ENCODE data around the gene SEPTIN5. TPM values are rescaled to one million over a fixed set of nuclear protein-coding genes. Genes with fewer than 3 reads are reported as not detected.

Gene SEPTIN5
- total and polyA plus RNA-seq, 9 of the 15 experiments (the other 6 are each of a cell fraction or from before 2014, with no cell fraction given): 0.03 to 195 (median 119) TPM

GRCh38 chr22:19745155-19746101 is 31.1 kb downstream of the SEPTIN5 start:
- WGBS (ENCODE audit: insufficient coverage, low coverage, missing lambda C conversion rate): 16% methylated on average over 24 of the region's 24 CpGs
- intact Hi-C loops (cut with micrococcal nuclease): no loop called here
- no peak for TF ChIP-seq PCBP1 (IDR thresholded peaks at IDR 0.05; ENCODE audit: low read depth, low read length, poor library complexity, severe bottlenecking)
- TF ChIP-seq THAP12 (CRISPR knock-in tag; IDR thresholded peaks at IDR 0.05): peak; percentile 83; the same call in 1 of the 2 replicates
- TF ChIP-seq ZNF699 (CRISPR knock-in tag; IDR thresholded peaks at IDR 0.05; ENCODE audit: insufficient replicate concordance): no peak
- 0 out of 2 replicates have a peak, but pooled peaks have one; percentile 22 for TF ChIP-seq ZBTB2 (IDR thresholded peaks at IDR 0.05)
- no peak for TF ChIP-seq TSHZ1 (CRISPR knock-in tag; IDR thresholded peaks at IDR 0.05)
- peak; percentile 47; the same call in 1 of the 2 replicates for TF ChIP-seq ZBTB7A (IDR thresholded peaks at IDR 0.05; ENCODE audit: borderline replicate concordance, control insufficient read depth, low read depth, low read length)
- TF ChIP-seq YY1 (IDR thresholded peaks at IDR 0.05; ENCODE audit: borderline replicate concordance in 1 of 3, control insufficient read depth in 1 of 3, extremely low read depth in 1 of 3, insufficient read depth in 3 of 3, insufficient read length in 1 of 3, insufficient replicate concordance in 2 of 3, low read depth in 1 of 3, low read length in 2 of 3): peak in 1 of 3 experiments; percentile 43
- TF ChIP-seq ZNF695 (CRISPR knock-in tag; IDR thresholded peaks at IDR 0.05): no peak
- TF ChIP-seq NCOA6 (IDR thresholded peaks at IDR 0.05): no peak
- TF ChIP-seq HNRNPL (IDR thresholded peaks at IDR 0.05; ENCODE audit: low read depth, low read length): peak; percentile 74; the same call in 1 of the 2 replicates
- TF ChIP-seq FOSL1 (tag; conservative IDR thresholded peaks at IDR 0.05): no peak

More at GRCh38 chr22:19745155-19746101, 31.1 kb downstream of the SEPTIN5 start:
- Histone ChIP-seq H3K27me3 (ENCODE audit: control insufficient read depth in 2 of 2, insufficient read depth in 2 of 2, low read length in 2 of 2) (peaks cover 20 to 61% of the 10 kb centered on the region in 2 experiments; a peak in 4 of 5 replicates), H3K4me1 (replicated peaks in 1 of 2; ENCODE audit: control insufficient read depth in 2 of 2, insufficient read depth in 2 of 2, low read length in 2 of 2) (peaks cover 5 to 68% of the 10 kb centered on the region in 2 experiments), H3K79me2 (ENCODE audit: control insufficient read depth, insufficient read depth, low read length) (no peaks in the 10 kb centered on the region), H3K4me2 (ENCODE audit: insufficient read depth, low read length) (no peak overlapping the region), H3K27ac (ENCODE audit: extremely low read depth, low read depth, low read length) (no peak overlapping the region), H3K36me3 (ENCODE audit: control insufficient read depth, insufficient read depth, low read length) (no peaks in the 10 kb centered on the region), H3K4me3 (no peak overlapping the region), H3K9ac (ENCODE audit: insufficient read depth in 1 of 2, low read depth in 2 of 2, low read length in 2 of 2) (peak overlapping the region in 1 of 2 experiments; percentile 43; a peak in 2 of 4 replicates), H2AFZ (ENCODE audit: low read depth, low read length) (peak overlapping the region; percentile 15; the same call in 1 of the 2 replicates), H3K9me3 (replicated peaks; ENCODE audit: control insufficient read depth, insufficient read depth, low read depth, low read length) (no peaks in the 10 kb centered on the region), H4K20me1 (replicated peaks; ENCODE audit: control insufficient read depth, insufficient read depth, low read length) (peaks cover 51% of the 10 kb centered on the region), H3K9me1 (ENCODE audit: control insufficient read depth, insufficient read depth, low read length) (no peaks in the 10 kb centered on the region)
- ATAC-seq (peak; percentile 17), FAIRE-seq (no peak), DNase-seq (ENCODE audit: extremely low read depth in 1 of 4, low spot score in 3 of 4) (peak in 1 of 4 experiments; percentile 56)
- BruUV-seq (replicated peaks): no TSS peak
- in situ Hi-C loops (cut with MboI): no loop called here
- ChIA-PET CTCF (ENCODE audit: low intra/inter-chr PET ratio) (interaction anchor here (0.9 kb wide), 1 partner anchor 165 kb away, joined by 3 read pairs; no protein-coding TSS in a partner anchor), POLR2A (interaction anchor here (0.5 to 3.7 kb wide), 22 partner anchors 10 to 601 kb away, joined by 3 to 20 read pairs (median 4); partner anchors contain the start of genes ESS2, GP1BB and TBX1)
